ENCODE measurements around the gene PKIB. TPM values are rescaled to one million over a fixed set of nuclear protein-coding genes. Genes with fewer than 3 reads are reported as not detected.

Gene PKIB
- total RNA-seq, 1 experiment from 2014 or later: 28.0 TPM

GRCh38 chr6:122568350-122568749 is 41.9 kb upstream of the PKIB start:
- H3K79me2 ChIP-seq (ENCODE audit: low read length): no peaks in the 10 kb centered on the region
- no peaks in the 10 kb centered on the region for H3K27me3 ChIP-seq (ENCODE audit: low read length)
- no peaks in the 10 kb centered on the region for H3K36me3 ChIP-seq (ENCODE audit: low read depth, low read length)
- H3K9me3 ChIP-seq (ENCODE audit: low read length): no peaks in the 10 kb centered on the region
- CTCF ChIA-PET: no interaction called here
- H2AFZ ChIP-seq (ENCODE audit: low read length): no peak overlapping the region
- no peak overlapping the region for H3K9ac ChIP-seq (ENCODE audit: low read length)
- H3F3A ChIP-seq (ENCODE audit: low read length, unreplicated experiment): no peaks in the 10 kb centered on the region
- no TSS peak for BruUV-seq (replicated peaks)
- H3K4me2 ChIP-seq (ENCODE audit: low read length): no peak overlapping the region
- TF ChIP-seq EZH2phosphoT487 (IDR thresholded peaks at IDR 0.05; ENCODE audit: borderline replicate concordance, low read length) (no peak), EZH2 (IDR thresholded peaks at IDR 0.05; ENCODE audit: low read length, unreplicated experiment) (no peak), CTCF (conservative IDR thresholded peaks at IDR 0.05; ENCODE audit: low read depth, low read length) (no peak)
- no peak overlapping the region for H3K4me3 ChIP-seq (ENCODE audit: low read length)
- DNase-seq (no peak), ATAC-seq (no peak)
- H3K9me2 ChIP-seq (replicated peaks; ENCODE audit: low read length): no peaks in the 10 kb centered on the region
- no peaks in the 10 kb centered on the region for H4K20me1 ChIP-seq (ENCODE audit: low read length)
- POLR2A ChIA-PET (ENCODE audit: unreplicated experiment): no interaction called here
- intact Hi-C loops (cut with micrococcal nuclease): no loop called here
- H3K4me1 ChIP-seq (ENCODE audit: insufficient read depth, low read length): peaks cover 8% of the 10 kb centered on the region; the same call in 1 of the 2 replicates
- H3K27ac ChIP-seq (ENCODE audit: low read length): no peak overlapping the region

- Histone ChIP-seq H3K79me2 (ENCODE audit: low read length) (no peaks in the 10 kb centered on the region), H3K4me3 (ENCODE audit: low read length) (no peak overlapping the region), H3K4me2 (ENCODE audit: low read length) (no peak overlapping the region), H4K20me1 (ENCODE audit: low read length) (no peaks in the 10 kb centered on the region), H3K27me3 (ENCODE audit: low read length) (no peaks in the 10 kb centered on the region), H3K9ac (ENCODE audit: low read length) (no peak overlapping the region), H3F3A (ENCODE audit: low read length, unreplicated experiment) (no peaks in the 10 kb centered on the region), H3K36me3 (ENCODE audit: low read depth, low read length) (no peaks in the 10 kb centered on the region), H3K4me1 (ENCODE audit: insufficient read depth, low read length) (peaks cover 8% of the 10 kb centered on the region; the same call in 1 of the 2 replicates), H3K9me3 (ENCODE audit: low read length) (no peaks in the 10 kb centered on the region), H3K27ac (ENCODE audit: low read length) (no peak overlapping the region), H3K9me2 (replicated peaks; ENCODE audit: low read length) (no peaks in the 10 kb centered on the region), H2AFZ (ENCODE audit: low read length) (no peak overlapping the region)
- POLR2A ChIA-PET (ENCODE audit: unreplicated experiment): no interaction called here
- DNase-seq (no peak), ATAC-seq (no peak)
- TF ChIP-seq EZH2 (IDR thresholded peaks at IDR 0.05; ENCODE audit: low read length, unreplicated experiment) (no peak), EZH2phosphoT487 (IDR thresholded peaks at IDR 0.05; ENCODE audit: borderline replicate concordance, low read length) (no peak), CTCF (conservative IDR thresholded peaks at IDR 0.05; ENCODE audit: low read depth, low read length) (no peak)
- intact Hi-C loops (cut with micrococcal nuclease): no loop called here
- no TSS peak for BruUV-seq (replicated peaks)
- CTCF ChIA-PET: no interaction called here
These were observed 41.4 kb upstream of the PKIB start for GRCh38 chr6:122568797-122569221.

GRCh38 chr6:122569230-122569771 is 40.9 kb upstream of the PKIB start:
- Histone ChIP-seq H3K27me3 (ENCODE audit: low read length) (no peaks in the 10 kb centered on the region), H3K9me2 (replicated peaks; ENCODE audit: low read length) (no peaks in the 10 kb centered on the region), H3K4me1 (ENCODE audit: insufficient read depth, low read length) (peaks cover 3% of the 10 kb centered on the region; the same call in 1 of the 2 replicates), H4K20me1 (ENCODE audit: low read length) (no peaks in the 10 kb centered on the region), H2AFZ (ENCODE audit: low read length) (no peak overlapping the region), H3K4me3 (ENCODE audit: low read length) (no peak overlapping the region), H3K27ac (ENCODE audit: low read length) (no peak overlapping the region), H3K9ac (ENCODE audit: low read length) (no peak overlapping the region), H3K79me2 (ENCODE audit: low read length) (no peaks in the 10 kb centered on the region), H3F3A (ENCODE audit: low read length, unreplicated experiment) (no peaks in the 10 kb centered on the region), H3K36me3 (ENCODE audit: low read depth, low read length) (no peaks in the 10 kb centered on the region), H3K4me2 (ENCODE audit: low read length) (no peak overlapping the region), H3K9me3 (ENCODE audit: low read length) (no peaks in the 10 kb centered on the region)
- DNase-seq (no peak), ATAC-seq (no peak)
- no TSS peak for BruUV-seq (replicated peaks)
- intact Hi-C loops (cut with micrococcal nuclease): no loop called here
- TF ChIP-seq EZH2phosphoT487 (IDR thresholded peaks at IDR 0.05; ENCODE audit: borderline replicate concordance, low read length) (no peak), EZH2 (IDR thresholded peaks at IDR 0.05; ENCODE audit: low read length, unreplicated experiment) (no peak), CTCF (conservative IDR thresholded peaks at IDR 0.05; ENCODE audit: low read depth, low read length) (no peak)
- CTCF ChIA-PET: no interaction called here
- POLR2A ChIA-PET (ENCODE audit: unreplicated experiment): no interaction called here
